ENCODE measurements around the gene HACD2.

DNA sequence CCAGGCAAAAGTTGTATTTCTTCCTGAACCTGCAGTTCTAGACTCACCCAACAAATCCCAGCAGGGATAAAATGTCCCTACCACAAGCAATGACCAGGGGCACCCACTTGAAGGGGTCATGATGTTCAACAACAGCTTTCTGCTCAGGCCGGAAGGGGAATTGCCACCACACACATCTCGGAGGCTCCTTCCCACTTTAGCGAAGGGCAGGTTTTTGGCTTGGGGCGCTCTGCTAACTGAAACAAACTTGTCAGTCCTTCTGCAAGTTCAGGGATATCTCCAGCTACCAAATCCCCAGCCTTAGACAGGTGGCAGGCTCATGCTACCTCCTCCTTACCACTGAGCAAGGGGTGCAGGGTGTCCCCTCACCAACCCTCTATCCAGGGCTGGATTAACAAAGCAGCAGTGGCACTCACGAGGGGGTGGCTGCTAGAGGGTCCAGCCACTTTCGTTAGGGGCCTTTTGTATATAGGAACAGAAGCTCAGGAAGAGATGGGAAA is 138.2 kb downstream of the HACD2 start:
- TF ChIP-seq, protein P1, sequence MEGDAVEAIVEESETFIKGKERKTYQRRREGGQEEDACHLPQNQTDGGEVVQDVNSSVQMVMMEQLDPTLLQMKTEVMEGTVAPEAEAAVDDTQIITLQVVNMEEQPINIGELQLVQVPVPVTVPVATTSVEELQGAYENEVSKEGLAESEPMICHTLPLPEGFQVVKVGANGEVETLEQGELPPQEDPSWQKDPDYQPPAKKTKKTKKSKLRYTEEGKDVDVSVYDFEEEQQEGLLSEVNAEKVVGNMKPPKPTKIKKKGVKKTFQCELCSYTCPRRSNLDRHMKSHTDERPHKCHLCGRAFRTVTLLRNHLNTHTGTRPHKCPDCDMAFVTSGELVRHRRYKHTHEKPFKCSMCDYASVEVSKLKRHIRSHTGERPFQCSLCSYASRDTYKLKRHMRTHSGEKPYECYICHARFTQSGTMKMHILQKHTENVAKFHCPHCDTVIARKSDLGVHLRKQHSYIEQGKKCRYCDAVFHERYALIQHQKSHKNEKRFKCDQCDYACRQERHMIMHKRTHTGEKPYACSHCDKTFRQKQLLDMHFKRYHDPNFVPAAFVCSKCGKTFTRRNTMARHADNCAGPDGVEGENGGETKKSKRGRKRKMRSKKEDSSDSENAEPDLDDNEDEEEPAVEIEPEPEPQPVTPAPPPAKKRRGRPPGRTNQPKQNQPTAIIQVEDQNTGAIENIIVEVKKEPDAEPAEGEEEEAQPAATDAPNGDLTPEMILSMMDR (IDR thresholded peaks at IDR 0.05): no peak
- TF ChIP-seq POLR2A (IDR thresholded peaks at IDR 0.05): no peak

All from adrenal gland (tissue), 5 donors.